Suppressor macrophage (primary cell): ENCODE results near the gene UST.
"Not testable (repeated sequence)": the region's sequence is repeated elsewhere in the genome, so short reads cannot be mapped to it uniquely, and the experiment has no call there.

Experiments
- DNase-seq, 4 experiments: peaks; one replicate each; pipeline ENCODE4 v3.0.0-alpha.2; 2020 to 2022

Gene UST

DNA sequence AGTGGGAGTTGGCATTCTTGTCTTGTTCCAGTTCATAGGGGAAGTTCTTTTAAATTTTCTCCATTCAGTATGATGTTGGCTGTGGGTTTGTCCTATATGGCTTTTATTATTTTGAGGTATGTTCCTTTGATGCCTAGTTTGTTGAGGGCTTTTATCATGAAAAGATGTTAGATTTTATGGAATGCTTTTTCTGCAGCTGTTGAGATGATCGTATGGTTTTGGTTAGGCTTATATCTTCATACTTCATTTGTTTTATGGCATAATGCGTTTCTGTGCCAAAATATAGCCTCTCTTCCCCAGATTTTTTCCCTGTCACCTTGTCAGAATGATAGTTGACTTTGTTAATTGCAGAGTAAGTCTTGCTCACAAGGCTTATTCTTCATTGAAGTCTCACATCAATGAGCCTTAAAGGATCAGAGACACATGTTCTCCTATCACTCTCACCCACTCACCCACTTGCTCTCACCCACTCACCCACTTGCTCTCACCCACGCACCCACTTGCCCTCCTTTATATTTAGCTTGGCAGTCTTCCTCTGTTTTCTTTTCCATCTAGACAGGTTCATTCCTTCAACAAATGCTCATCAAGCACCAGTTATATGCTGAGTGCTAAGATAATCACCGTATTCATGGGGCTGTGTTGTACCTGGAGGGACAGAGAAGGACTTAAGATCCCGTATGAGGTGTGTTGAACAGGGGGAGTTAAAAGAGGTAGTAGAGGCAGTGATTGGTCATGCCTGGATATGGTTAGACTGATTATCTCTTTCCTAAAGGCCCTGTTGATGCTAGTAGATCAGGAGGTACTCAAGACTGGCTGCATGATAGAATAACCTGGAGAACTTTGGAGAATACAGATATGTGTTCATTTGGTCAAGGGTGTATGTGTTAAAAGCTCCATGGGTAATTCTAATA lies 19.3 kb downstream of the UST start:
- no peak for DNase-seq

DNA sequence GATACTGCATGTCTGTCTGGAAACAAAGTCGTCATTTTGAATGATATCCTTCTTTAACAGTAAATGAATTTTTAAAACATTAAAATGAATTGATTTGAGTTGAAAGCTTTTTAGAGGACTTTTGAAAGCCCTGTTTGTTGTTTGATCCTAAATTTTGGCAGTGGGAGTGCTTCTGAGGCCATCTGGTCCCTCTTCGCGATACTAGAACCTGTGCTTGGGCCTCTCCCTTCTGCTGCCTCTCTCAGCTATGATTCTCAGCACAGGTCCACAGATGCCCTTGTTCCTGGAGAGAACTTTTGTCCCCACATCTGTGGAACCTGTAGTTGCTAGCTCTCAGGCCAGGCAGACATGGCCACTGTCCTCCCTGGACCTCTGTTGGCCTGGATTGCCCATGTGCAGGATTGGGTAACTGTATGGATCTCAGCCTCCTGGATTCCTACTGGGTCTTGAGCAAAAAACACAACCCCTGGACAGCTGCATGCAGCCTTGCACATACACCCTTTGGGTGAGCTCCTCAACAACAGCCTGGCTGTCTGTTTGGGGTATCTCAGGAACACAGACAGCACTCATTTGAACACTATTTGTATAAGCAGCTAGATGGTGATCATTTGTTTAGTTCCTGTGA lies 21.9 kb downstream of the UST start:
- no peak for DNase-seq

DNA sequence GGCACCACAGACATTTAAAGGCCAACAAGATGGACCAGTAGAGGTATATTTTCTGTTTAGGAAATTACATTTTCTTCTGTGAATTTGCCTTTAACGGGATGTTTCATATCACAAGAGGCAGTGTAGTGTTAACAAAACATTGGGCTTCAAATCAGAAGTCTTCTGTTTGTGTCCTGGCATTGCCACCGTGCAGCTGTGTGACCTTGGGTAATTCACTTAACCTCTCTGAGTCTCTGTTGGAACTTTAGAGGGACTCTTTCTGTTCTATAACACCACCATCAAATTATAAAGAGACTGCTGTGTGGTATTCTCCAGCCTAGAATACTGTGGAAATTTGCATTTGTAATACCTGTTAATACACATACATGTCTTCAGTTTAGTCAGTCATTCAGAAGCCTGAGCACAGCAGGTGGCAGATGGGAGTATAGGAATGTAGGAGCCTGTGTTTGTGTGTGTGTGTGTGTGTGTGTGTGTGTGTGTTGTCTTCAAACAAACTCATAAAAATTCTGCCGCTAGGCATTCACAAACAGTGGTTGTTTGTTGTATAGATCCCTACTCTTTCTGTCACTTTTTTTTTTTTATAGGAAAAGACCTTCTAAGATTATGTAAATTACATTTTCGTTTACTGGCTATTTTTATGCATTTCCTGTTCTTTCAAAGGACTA lies 22.6 kb downstream of the UST start:
- no peak for DNase-seq

DNA sequence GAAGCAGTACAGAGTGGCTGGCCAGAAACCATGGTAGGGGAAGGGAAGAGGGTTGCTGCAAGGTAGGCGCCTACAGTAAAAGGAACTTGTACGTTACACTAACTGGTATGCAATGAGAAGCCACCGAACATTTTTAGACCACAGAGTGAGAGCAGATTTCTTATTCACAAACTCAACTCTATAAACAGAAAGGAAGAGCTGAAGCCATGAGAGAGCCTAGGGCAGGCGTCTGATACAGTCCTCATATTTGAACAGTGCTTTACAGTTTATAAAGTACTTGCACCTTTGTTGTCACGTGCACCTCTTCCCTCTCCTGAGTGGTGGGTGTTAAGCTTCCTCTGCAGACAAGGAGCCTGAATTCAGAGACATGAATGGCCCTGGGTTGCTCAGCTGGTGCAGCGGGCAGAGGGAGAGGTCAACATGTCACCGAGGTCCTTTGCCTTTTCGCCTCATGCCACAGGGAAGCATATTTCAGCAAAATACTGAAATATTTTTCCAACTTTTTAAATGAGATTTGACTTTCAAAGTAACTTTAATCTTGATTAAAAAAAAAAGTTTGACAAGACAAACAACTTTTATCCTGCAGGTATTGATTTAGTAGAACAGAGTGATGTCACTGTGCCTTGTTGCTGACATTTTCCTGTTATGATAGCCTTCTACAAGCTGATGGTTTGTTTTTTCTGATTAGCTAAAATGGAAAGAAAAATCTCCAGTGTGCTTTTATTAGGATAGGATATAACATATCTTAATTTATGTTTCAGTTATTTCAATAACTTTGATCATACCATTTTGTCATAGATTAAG lies 23.8 kb downstream of the UST start:
- peak in 3 of 4 experiments; percentile 20 to 38 (median 27) for DNase-seq

DNA sequence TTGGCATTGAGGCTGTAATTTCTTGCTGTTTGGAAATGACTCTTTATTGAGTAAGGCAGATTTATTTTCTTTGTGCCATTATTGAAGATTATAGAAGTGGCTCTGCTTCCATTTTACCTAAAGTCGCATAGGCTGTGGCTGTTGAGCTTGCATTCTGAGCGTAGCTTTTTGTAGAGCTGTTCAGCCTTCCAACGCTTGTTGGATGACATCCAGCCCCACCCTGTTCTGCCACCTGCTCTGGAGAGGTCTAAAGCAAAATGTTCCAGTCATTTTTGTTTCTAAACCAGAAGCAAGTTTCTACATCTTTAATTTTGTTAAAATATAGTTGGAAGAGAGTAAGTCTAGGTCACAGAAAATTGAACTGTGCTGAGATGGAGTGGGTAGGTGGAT lies 24.4 kb downstream of the UST start:
- DNase-seq = no peak

DNA sequence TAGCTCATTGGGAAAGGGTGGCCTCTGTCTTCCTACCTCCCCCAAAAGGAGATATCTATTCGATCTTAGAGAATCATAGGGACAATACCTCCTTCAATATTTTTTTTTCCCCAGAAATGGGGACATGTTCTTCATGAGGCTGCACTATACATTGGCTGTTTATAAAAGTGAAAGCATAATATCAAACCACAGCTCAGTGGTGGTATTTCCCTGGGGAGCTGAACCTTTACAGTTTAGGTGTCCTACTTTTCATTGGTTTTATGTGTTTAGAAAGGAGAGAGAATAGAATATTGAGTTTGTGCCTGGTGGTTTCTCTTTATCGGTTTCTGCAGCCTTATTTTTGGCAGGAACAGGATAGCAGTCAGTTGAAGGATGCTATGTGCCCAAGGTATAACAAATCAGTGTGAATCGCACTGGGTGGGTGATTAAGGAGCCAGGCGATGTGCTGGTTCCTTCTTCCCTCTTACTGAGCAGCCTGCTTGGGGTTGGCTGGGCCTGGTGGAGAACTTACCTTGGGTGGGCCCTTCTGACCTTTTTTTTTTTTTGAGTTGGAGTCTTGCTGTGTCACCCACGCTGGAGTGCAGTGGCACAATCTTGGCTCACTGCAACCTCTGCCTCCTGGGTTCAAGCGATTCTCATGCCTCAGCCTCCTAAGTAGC lies 25.2 kb downstream of the UST start:
- DNase-seq = no peak

DNA sequence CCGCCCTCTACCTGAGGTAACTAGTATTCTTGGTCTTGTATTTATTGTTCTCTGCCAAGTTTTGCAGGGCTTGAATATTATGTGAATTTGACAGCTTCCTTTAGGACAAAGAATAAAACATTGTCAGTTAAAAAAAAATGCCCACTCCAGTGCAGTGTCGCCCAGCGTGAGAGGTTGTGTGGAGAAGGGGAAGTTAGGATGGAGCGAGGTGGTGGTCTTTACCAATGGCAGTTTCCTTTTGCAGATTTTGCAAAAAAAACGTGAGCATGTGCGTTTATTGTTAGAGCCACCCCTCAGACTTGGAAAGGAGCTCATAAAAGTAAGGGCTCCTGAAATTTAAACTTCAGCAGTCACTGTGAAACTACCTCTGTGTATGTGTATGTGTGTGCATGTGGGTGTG lies 28.3 kb downstream of the UST start:
- peak in 2 of 4 experiments; percentile 5 to 26 for DNase-seq

DNA sequence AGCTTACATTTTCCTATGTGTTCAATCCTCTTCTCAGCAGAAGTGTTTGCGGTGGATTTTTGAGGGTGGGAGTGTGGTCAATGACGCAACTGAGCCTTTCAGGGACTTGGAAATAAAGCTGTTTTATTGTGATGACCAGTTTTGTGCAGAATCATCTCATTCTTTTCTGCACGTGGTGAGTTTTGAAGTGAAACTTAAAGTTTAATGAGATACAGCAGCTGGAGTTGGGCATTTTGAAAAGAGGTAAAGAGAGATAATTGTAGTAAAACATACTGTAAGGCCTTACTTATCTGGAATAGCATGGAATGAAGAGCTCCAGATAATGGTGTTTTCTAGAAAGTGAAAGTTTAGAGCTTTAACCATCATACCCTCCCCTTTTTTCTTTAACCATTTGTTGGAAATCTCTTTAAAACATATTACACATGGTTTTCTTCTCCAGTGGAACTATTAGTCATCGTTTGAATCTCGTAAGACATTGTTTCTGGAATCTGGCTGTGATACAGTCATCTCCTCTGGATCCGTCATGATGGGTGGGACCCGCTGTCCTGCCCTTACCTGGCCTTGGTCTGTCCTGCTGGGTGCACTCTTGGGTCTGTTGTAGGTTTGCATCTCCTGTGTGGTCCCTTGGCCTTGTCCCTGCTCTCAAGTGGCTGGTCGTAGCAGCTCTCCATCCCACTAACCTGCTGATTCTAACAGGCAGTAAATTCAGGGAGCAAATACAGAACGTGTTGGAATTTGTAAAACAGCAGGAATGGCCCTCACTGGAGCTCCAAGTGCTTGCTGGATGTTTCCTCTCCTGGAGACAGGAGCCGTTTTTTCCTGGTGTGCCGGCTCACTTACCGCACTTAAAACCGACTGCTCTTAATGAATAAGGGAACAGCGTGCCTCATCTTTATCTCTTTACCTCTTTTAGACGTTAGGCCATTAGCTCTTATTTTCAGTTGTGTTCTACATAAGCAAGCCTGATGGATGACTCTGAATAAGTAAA lies 29.8 kb downstream of the UST start:
- peak; percentile 28 to 59 (median 33) for DNase-seq

DNA sequence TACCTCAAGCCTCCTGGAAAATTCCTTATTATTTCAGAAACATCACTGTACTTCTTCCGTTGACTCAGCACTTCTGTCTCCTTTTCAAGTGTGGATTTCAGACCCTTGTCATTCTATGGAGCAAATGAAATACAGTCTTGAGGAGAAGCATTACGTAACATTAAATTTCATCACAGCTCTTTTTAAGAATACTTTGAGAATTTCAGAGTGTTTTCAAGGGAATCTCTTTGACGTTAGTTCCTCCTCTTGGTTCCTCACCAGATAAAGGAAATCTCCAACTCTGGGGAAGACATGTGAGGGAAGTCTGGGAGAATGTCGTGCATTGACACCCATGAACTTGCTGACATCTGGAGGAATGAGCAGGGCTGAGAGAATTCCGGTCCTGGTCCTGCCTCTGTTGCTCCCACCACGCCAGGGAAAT lies 32.3 kb downstream of the UST start:
- DNase-seq = peak; percentile 64 to 95 (median 84)

DNA sequence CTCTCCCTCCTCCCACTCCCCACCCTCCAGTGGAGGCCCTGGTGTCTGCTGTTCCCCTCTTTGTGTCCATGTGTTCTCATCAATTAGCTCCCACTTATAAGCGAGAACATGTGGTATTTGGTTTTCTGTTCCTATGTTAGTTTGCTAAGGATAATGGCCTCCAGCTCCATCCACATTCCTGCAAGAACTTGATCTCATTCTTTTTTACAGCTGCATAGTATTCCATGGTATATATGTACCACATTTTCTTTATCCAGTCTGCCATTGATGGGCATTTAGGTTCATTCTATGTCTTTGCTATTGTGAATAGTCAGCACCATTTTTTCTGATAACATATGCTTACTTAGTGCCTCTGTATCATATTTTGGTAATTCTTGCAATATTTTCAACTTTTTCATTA lies 33.6 kb downstream of the UST start:
- DNase-seq = not testable (repeated sequence)

DNA sequence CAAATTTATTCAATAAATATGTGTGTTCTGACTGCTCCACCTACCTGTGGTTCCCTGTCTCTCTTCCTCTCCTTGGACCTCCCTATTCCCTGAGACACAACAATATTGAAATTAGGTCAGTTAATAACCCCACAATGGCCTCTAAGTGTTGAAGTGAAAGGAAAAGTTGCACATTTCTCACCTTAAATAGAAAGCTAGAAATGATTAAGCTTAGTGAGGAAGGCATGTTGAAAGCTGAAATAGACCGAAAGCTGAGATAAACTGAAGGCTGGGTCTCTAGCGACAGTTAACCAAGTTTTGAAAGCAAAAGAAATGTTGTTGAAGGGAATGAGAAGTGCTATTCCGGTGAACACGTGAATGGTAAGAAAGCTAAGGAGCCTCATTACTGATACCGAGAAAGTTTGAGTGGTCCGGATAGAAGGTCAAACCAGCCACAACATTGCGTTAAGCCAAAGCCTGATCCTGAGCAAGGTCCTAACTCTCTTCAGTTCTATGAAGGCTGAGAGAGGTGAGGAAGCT lies 34.1 kb downstream of the UST start:
- DNase-seq = no peak

DNA sequence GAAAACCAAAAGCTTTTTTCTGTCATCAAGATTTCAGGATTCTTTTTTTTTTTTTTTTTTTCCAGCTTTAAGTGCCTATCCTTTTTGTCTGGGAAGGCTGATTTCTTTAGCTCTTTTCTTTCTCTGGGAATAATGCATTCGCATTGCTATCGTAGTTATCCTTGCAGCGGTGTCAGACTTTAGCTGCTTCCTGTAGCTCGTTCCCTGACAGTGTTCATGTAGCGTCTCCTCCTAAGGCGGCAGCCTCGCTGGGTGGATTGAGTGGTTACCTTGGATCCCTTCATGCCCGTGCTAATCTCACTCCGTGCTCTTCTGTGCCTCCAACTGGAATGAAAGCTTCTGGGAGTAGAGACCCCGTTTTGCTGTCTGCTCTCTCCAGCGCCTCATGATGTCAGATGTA lies 43.1 kb downstream of the UST start:
- no peak for DNase-seq

DNA sequence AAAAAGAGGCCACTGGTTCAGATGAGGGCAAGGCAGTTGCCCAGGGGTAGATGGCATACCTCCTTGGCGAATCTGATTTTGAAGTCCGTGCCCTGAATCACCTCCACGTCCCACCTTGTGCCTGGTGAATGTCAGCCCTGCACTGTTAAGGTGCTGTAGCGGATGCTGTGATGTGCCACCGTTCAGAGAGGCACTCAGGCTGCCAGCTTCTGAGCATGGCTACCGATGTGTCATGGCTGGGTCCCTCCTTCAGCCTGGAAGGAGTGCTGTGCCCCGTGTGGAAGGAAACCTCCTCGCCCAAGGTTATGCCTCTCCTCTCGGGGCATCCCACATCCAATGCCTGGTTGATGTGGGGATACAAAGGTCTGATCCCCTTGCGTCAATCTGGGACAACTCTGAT lies 43.6 kb downstream of the UST start:
- DNase-seq = no peak

DNA sequence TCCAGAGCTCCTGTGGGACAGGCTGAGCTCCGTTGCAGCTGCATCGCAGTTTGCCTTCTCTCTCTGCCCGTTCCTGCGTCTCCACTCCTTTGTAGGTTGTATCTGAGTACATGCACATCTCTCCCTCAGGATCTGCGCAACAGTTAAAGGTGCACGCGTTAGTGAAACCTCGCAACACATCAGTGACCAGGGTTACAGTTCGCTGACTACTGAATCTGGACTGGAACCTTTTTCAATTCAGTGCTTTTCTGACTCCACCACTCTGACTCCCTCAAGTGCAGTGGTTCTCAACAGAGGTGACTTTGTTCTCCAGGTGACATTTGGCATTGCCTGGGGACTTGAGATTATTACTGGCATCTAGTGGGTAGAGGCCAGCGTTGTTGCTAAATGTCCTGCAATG lies 44.0 kb downstream of the UST start:
- DNase-seq = no peak

DNA sequence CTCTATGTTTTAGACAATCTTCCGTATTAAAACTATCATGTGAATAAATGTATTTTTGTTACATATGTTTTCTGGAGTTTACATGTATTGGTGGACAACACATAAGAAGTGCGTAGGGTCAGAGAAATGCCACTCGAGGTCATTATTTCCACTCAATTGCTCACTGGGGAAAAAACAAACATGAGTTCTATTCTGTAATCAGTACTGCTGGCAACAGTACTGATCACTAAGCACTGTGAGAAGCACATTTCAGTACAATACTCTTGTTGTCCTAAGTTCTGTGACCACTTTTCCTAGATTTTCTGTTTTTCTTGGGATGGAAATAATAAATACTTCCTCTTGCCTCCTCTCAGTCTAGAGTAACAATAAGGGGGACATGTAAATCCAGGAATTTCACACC lies 44.5 kb downstream of the UST start:
- no peak for DNase-seq

DNA sequence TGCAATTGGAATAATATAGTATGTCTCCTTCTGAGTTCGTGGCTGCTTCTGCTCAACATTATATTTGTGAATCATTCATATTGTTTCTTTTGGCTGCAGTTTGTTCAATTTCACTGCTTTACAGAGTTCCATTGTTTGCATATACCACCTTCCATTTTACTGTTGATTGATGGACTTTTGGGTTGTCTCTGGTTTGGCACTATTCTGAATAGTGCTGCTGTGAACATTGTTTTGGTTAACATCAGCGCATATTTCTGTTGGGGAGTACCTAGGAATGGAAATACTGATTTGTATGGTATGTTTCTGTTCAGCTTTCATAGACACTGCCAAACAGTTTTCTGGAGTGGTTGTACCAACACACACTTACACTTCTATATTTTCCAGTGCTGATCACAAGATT lies 46.9 kb downstream of the UST start:
- DNase-seq = no peak

DNA sequence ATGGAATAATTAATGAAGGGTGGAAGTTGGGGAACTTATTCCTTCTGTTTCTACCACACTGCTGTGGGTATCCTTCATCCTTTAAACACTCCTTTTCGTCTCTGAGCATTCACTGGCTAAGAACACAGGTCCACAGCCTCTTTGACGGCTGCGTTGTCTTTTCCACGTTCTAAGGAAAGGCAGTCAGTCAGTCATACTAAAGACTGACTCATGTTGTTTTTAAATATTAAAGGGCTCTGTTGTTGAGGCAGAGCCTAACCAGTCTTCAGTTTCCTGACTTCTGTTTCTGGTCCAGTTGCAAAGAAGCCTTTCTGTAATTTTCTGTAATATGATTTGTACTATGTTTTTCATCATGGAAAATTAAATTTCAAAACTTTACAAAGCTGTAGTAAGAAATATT lies 48.0 kb downstream of the UST start:
- DNase-seq = no peak

DNA sequence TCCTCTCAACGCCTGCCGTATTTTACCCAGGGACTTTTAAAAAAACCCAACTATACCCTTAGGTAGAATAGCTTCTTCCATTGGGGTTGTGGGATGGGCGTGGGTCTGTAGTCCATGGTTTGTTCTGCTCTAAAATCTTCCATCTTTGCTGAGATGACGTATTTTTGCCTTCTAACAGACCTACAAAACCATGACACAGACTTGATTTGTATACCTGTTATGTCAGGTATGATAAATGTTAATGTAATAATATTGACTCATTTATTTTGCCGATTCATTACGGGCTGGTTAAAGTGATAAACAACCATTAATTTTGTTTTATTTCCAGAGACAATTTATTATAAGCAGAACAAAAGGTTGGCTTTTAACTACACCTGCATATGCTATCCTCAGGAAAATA lies 48.7 kb downstream of the UST start:
- no peak for DNase-seq

DNA sequence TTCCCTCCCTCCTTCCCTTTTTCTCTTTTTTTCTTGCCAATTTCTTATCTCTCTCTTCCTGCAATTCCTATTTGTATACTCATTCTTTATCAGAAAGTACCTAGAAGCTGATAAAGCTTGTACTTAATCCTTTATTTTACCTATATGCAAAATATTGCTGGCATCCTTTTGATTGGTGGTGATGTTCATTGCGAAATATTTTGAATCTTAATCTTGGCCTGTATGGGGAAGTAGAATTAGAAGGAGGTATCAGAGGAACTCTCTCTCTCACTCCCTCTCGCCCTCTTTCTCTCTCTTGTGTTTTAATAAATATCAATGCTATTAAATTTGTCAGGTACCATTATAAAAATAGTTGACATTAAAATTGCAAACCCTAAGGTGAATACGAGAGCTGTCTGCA lies 52.8 kb downstream of the UST start:
- DNase-seq = peak in 2 of 4 experiments; percentile 12 to 13

DNA sequence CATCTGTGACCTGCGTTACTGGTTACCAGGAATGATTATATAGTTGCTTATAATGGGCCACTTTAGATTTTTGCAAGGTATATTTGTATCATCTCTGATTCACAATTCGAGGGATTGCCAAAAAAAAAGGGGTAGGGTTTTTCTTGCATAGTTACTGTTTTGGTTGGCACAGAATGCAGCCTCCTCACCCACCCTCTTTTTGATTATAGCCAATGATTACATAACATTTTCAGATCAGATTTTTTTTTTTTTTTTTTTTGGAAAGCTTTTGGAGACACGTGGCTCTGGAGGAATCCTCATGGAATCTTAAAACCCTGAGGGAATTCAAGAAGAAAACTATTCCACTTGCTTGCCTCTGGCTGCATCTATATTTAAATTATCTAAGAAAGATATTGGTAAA lies 53.7 kb downstream of the UST start:
- no peak for DNase-seq

DNA sequence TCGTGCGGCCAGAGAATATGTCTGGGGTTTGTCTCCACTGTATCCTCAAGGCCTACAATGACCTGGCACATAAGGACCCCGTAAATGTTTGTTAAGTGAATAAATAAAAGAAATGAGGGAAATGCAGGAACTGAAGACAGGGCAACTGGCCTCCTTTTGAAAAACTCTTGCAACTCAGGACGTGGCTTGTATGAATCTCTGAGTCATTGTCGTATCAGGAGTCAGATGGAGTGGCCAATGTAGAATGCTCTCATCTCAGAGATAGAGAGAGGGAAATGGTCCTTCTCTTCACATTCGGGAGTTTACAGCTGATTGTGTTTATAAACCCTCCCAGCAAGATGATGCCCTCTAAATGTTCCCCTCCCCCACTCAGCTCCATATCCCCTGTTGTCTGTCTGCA lies 57.1 kb downstream of the UST start:
- no peak for DNase-seq
